Activated CD4-positive, alpha-beta T cell treated with anti-CD3 and anti-CD28 coated beads, Interleukin-2, amount 50 U/mL, for 24 hours (primary cell): Measurements from ENCODE around the gene GRAMD4.

Source experiments
- DNase-seq, 2 donors: peaks; one replicate each; pipeline ENCODE4 v3.0.0-alpha.2; 2020; ENCODE audit warnings: low read depth in 1 of 2, low spot score in 1 of 2

Gene GRAMD4, protein sequence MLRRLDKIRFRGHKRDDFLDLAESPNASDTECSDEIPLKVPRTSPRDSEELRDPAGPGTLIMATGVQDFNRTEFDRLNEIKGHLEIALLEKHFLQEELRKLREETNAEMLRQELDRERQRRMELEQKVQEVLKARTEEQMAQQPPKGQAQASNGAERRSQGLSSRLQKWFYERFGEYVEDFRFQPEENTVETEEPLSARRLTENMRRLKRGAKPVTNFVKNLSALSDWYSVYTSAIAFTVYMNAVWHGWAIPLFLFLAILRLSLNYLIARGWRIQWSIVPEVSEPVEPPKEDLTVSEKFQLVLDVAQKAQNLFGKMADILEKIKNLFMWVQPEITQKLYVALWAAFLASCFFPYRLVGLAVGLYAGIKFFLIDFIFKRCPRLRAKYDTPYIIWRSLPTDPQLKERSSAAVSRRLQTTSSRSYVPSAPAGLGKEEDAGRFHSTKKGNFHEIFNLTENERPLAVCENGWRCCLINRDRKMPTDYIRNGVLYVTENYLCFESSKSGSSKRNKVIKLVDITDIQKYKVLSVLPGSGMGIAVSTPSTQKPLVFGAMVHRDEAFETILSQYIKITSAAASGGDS

DNA sequence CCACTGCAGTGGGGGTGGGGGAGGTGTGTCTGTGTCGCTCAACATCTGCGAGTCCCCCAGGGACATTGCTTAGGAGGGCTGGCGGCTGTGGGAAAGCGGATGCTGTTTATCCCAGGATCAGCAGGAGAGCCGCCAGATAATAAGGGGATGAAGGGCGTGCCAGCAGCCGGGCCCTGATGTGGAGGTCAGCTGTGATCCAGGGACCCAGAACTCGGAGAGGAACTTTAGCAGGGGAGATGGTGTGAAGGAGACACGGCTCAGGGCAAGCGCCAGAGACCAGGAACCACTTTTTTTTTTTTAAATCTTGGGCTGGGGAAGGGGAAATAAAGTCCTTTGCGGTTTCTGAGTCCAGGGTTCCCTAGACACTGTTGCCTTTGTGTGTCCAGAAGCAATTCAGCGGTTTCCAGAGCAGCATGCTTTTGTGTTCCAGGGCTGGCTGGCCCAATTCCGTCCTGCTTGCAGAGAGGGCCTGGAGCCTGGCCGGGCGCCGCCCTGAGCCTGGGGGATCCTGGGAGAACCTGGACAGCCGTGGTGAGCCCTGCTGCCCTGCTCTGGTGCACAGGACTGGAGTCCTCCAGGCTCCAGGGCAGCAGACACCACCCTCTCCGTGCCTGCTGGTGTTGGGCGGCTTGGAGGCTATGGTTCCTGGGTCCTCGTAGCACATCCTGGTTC is at the start of gene GRAMD4:
GRAMD4 (plus strand) TSS at position 557 of the 672 bp plus-strand sequence. CDS start 6,414 bp downstream, outside the sequence.
- DNase-seq = no peak

DNA sequence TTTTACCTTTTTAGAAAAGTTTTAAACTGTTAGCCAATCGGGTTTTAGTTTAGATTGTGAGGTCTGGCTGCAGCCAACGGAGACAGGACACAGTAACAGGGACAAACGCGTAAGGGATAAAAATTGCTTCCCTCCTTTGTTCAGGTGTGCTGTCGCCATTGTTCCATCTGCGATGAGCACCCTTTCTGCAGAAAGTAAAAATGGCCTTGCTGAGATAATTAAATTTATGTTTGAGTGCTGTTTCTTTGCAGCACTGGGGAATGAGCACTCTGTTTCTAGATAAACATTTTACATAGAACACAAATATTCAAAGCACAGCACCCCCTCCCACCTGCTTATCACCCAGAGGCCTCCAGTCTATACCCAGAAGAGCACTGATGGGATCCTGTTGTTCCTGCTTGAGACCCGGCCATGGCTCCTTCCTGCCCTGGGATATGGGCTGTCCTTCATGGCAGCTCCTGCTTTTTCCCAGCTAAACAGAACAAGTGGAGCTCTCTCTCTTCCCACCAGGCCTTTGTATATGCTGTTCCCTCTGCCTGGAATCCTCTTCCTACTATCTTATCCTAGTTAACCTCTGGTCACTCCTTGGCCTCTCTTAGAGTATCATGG is 48.4 kb upstream of the GRAMD4 start:
- no peak for DNase-seq

DNA sequence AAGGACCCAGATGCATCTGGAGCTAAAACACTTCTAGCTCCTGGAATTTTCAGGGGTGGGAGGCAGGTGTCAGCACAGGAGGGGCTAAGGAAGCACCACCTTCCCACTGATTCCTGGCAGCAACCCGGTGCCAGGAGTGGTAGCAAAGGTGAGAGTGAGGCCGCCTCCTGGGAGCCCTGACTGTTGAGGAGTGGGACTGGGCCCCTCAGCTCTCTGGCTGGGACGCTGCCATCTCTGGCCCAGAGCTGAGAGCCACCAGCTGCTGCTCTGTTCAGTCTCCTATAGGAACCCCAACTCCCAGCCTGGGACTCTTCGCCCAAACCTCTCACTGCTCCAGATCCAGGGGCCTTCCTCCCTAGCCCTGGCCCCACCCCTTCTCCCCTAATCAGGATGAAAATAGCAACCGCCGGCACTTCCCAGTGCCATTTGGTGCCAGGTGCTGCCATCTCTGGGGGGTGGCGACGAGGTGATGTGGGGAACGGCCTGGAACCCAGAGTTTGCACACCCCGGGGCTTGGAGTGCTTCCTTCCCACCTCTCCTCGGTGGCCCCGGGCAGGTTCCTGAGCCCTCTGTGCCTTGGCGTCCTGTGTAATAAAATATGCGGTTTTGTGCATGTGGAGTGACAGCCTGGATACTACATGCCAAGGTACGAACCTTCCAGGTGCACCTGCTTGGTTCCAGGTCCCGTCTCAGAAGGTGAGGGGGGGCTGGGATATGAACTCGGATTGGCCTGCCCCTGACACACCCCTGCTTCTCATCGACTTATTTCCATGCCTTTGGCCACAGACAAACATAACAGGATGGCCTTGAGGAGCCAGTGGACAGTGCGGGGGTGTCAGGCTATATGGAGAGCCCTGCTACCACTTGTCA is 47.0 kb upstream of the GRAMD4 start:
- no peak for DNase-seq

DNA sequence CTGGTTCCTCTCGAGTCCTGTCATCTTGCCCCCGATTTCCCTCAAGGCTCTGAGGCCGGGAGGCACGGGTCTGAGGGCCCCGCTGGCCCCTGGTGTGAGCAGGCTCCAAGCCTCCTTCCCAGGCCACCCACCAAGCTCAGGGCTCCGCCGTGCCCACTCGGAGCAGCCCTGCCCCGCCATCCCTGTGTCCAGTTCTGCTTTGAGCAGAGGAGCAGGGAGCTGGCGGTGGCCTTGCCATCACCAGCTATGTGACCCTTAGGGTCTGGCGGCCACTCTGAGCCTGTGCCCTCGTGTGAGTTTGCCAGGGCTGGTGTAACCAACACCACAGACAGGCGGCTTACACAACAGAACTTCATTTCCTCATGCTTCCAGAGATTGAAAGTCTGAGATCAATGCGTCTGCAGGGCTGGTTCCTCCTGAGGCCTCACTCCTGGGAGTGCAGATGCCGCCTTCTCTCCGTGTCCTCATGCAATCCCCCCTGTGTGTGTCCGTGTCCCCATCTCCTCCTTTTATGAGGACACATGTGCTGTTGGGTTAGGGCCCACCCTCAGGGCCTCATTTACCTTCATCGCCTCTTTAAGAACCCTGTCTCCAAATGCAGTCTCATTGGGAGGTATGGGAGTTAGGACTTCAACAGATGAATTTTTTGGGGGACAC is 46.3 kb upstream of the GRAMD4 start:
- no peak for DNase-seq

DNA sequence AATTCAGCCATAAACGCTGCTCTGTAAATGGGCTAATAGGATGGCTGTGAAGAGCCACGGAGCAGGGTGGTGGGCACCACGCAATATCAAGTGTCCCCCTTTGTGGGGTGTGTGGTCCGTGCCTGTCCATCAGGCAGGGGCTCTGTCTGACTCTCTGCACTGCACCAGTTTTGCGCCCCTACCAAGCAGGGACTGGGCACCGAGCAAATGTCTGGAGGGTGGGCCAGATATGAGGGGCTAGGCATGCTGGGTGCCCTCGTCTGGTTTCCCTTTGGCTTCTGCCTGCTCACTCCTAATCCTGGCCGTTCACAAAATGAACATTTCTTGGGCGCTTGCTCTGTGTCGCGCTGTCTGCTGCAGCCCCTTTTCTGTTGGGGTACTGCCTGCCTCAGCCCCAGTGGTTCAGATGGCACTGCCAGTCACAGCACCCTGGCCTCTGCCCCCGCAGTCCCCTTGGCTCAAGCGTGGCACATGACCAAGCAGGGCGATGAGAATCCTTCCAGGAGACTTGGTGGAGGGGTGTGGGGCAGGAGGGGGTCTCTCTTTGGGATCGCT is 45.7 kb upstream of the GRAMD4 start:
- DNase-seq = no peak

DNA sequence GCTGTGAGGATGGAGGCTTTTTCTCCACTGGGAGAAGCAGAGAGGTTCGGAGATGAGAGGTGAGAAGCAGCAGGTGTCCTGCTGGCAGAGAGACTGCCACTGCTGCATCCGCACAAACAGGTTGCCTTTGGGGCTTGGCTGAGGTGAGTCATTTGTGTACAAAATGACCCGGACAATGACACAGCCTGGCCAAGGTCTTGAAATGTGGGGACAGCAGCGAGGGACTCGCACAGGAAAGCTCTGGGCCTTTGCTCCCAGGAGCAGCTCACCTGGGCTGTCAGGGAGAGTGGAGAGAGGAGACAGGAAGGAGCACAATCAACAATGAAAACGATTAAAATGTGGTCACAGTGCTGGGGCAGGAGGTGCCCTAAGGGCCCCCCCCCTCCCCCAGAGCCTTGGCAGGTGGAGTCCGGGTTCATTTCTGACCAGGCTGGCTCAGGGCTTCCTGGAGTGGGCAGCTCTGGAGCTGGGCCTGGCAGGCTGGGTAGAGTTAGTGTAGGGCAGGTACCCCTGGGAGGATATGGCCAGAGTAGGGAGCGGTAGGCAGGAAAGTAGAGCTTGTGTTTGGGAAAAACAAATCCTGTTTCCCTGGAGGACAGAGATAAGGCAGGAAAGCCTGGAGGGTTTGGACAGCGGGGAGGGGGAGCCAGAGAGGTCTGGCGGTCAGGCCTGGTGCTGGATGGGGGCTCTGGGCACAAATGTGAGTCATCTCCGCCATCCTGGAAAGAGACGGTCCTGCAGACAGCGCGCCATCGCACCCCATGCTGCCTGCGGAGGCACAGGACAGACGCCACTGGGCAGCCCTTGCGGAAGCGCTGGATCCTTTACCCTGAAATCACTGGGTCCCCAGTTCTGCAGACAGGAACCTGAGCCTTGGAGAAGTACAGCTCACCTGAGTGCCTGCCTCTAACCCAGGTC is 44.9 kb upstream of the GRAMD4 start:
- no peak for DNase-seq

DNA sequence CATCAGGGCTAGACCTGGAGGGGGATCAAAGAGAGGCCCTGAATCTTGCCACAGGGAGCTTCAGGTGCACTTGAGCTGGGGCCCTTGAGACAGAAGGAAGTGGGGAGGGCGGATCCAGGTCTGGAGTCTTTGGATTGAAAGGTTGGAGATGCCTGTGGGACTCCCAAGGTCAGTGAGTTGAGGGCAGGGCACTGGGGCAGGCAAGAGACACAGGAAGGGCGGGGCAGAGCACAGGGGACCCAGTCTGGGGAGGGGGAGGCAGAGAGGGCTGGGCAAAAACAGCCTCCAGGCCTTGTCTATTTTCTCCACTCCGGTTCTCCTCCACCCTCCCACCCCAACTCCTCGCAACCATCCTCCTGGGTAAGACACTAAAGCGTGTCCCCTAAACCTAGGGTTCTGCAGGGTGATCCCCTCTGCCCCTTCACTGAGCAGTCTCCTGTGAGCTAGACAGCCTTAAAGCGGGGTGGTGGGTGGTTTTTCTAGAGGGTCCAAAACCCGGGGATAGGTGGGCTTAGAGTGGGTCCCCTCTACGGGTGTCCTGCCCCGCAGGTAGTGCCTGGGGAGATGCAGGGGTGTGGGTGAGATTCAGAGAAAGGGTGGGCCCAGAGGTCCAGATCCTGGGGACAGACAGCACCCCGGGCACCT is 44.2 kb upstream of the GRAMD4 start:
- no peak for DNase-seq

DNA sequence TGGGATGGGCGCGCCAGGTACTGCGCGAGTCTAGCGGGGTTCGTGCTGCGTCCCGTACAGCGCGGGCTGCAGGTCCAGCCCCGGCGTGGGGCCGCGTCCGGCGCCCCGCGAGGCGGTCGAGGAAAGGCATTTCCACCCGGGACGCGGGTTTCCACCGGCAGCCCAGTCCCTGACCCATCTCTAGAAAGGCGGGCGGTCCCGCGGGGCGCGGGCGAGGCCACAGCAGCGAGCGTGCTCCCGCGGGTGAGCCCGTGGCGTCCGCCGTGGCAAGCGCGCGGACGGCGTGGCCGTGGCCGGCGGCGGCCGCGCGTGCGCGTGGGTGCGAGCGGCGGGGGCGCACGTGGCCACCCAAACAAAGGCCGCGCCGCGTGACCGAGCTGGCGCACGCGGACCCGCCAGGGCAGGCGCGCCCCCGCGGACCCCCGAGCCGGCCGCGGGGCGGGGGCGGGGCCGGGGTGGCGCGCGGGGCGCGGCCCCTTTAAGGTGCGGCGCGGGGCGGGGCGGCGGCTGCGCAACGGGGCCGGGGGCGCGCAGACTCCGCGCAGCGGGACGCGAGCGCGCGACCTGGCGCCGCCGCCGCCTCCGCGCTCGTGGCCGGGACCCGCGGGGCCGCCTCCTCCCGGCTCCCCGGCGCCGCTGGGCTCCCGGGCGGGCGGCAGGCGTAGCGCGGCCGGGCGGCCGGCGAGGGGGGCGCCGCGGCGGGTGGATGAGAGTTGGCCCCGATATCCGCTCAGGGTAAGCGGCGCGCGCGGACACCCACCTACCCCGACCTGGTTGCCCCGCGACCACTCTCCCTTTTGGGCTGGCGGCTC is 43.4 kb upstream of the GRAMD4 start:
- DNase-seq = peak; percentile 30 to 35

DNA sequence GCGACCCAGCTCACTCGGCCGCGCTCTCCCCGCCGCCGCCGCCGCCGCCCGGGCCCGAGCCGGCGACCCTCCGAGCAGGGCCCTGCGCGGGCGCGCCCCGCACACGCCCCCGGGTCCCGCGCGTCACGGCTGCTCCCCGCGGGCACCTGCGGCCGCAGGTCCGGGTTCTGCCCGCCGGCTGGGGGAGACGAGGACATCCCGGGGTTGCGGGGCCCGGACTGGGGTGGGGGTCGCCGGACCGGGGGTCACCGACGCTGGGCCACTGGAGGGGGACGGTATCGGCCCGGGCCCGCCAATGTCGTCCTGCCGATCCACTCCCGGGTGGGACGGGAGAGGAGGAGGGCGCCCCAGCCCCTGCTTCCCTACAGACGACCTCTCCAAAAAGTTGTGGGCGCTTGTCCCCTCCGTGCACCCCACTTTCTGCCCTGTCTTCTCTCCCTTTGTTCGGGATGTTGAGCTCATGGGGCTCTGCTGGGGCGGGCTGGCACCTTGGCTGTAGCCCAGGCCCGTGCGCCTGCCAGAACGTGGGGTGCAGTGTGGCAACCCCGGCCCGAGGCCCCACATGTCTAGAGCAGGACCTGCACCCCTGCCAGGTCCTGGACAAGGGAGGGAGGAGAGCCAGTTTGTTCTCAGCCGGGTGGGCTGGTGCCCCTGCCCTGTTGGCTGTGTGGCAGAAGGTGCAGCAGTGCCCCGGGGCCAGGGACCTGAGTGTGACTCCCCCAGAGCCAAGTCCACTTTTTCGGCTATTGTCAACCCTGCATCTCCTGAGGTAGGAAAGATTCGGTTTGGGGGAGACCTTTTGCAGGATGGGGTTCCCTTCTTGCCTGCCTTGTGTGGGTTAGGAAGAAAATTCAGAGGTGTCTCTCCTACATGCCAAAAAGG is 42.6 kb upstream of the GRAMD4 start:
- DNase-seq = no peak

DNA sequence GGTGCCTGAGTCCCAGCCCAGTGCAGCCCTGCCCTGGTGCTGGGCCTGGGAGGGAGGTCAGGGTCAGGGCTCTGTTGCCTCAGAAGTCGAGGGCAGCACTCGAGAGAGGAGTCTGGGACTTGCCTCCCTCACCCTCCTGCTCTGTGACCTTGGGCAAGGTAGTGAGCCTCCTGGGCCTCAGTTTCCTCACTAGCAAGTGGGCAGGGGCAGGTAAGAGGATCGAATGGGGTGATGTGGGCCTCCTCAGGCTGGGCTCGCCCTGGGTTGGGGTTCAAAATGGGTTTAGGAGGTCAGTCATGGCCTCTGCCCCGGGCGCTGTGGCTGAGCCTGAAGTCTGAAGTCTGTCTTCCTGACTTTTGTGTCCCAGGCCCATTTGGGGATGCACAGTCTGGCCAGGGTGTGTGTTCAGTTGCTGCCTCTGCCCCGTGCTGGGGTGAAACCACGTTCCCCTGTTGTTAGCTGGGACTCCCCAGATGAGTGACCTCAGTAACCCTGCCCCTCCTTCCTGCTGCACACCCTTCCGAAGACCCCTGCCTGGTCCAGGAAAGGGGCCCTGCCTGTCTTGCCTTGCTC is 41.8 kb upstream of the GRAMD4 start:
- DNase-seq = no peak

DNA sequence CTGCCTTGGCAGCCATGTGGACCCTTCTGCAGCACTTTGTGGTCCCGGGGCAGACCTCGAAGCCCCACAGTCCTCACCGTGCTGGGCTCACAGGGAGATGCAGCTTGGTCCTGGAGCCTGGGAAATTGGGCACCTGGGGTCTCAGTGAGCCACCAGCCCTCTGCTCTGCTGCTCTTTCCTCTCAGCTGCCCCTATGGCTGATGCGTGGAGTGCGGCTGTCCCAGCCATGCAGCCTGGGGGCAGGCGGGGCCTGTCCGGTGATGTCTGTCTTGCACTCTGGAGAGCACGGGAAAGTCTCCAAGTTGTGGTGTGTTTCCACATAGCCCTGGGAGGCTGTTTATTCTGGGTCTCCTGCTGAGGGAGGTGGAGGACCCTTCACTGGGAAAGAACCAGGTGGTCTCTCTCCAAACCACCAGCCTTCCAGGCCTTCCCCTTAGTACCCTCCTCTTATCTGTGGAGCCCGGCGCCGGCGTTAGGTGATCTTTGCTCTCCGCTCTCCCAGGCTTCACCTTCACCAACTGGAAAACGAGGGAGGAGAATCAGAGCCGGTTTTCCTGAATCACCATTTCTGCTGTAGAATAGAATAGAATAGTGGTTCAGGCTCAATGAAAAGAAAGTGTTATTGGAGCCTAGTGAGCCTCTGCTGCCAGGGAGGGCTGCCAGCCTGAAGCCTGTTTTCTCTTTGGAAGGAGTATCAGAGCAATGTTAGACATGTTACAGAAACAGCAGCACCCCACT is 41.2 kb upstream of the GRAMD4 start:
- DNase-seq = no peak

DNA sequence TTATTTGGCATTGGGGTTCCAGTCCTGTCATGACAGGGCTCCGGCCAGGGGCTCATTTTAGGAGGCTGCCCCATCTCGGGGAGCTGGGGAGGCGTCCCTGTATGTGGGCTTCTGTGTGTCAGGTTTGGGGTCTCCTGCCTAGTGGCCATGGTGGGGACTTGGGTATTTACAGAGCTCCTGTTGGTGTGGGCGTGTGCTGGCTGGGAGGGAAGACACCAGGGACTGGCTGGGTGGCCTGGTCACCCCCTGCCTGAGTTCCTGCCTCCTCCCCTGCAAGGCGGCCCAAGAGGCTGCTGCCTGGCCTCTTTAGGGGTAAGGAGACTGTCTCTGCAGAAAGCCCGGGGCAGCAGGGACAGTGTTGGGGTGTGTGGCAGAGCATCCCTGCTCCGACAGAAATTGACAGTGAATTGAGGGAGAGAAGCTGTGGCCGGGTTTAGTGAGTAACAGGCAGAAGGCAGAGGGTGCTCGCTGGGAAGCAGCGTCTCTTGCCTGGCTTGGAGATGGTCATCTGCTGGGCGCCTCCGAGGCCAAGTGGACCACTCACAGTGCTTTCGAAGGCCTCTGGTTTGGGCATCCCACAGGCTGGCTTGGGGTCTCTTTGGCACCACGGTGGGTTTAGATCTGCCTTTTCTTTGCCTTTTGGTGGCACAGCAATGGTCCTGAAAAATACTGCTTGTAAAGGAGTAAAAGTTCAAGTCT is 40.3 kb upstream of the GRAMD4 start:
- DNase-seq = no peak

DNA sequence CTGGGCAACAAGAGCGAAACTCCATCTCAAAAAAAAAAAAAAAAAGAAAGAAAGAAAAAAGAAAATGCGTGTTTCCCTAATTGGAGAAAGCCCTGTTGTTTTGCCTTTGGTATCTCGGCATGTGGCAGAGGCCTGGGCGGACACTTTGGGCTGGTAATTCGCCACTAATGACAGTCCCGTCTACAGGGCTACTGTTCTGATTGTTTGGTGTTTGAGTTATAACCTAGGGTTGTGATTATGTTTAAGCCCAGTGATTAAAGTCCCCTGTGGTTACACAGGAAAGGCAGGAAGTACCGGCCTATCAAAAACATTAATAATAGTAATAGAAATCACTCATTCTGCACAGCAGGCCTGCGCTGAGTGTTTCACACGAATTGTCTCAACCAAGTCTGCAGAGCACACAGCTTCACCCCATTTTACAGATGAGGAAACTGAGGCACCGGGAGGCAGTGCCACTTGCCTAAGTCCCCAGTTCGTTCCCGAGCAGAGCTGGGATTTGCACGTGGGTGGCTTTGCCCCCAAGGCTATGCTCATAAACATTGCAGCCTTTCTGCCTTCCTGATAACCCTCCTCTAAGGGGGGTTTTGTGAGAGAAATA is 39.1 kb upstream of the GRAMD4 start:
- no peak for DNase-seq

DNA sequence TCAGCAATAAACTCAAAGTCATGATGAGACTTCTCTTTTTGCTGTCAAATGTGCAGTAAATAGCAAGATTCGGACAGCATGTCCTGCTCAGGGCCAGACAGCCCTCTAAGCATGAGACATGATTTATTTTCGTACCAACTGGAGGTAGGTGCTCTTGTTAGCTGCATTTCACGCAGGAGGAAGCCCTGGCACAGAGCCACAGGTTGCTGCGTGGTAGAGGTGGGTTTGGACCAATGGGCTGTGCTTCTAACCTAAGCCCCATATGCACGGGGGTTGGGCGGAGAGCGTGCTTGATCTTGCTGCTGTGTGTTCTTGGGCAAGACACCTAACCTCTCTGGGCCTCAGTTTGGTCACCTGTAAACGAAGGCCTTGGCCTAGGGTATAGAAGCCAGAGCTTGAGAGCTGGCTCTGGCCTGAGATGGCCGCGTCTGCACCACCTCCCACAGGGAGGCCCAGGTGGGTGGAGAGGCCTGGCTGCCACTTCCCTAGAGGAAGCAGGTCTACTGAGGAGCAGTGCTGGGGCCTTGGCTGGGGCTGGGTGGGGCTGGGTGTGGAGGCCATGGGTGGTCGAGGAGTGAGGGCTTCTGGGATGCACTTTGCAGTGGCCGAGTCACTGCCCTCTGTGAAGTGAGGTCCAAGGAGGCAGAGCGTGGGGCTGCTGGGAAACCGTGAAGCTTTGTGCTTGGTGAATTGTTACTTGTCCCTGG is 38.5 kb upstream of the GRAMD4 start:
- DNase-seq = no peak
